ENCODE data around the gene METTL24. TPM values are rescaled to one million over a fixed set of nuclear protein-coding genes. Genes with fewer than 3 reads are reported as not detected.

METTL24 gene
- total and polyA plus RNA-seq, 2 of the 8 experiments (the other 6 are each of a cell fraction or from before 2014, with no cell fraction given): 0.30 to 0.39 TPM

GRCh38 chr6:110390404-110390803 is 32.3 kb upstream of the METTL24 start (continued):
- TF ChIP-seq CTCF (IDR thresholded peaks at IDR 0.05; ENCODE audit: control extremely low read depth in 1 of 3, insufficient read depth in 1 of 3, low read depth in 1 of 3, low read length in 3 of 3) (no peak), SUZ12 (IDR thresholded peaks at IDR 0.05; ENCODE audit: low read length) (no peak), E2F6 (IDR thresholded peaks at IDR 0.05) (no peak), SAP30 (IDR thresholded peaks at IDR 0.05; ENCODE audit: insufficient read depth, insufficient replicate concordance, low read length) (no peak), POLR2AphosphoS5 (IDR thresholded peaks at IDR 0.05; ENCODE audit: low read depth, low read length) (no peak)
